SK-N-SH (cell line): ENCODE data around the gene ABHD2. TPM values are rescaled to one million over a fixed set of nuclear protein-coding genes. Genes with fewer than 3 reads are reported as not detected.

Source experiments
- CTCF ChIA-PET: fragments of 300-600, 350-600 bp; formaldehyde crosslinking; extraction: SDS; loops from one replicate; lab custom pipeline; 2021; lab: Yijun Ruan, JAX
- POLR2A ChIA-PET: fragments of 350-600 bp; sonication (Branson Sonifier 250); formaldehyde crosslinking; extraction: SDS; loops from one replicate; lab custom pipeline; 2020; ENCODE audit warnings: antibody characterized with exemption, inconsistent platforms; lab: Yijun Ruan, JAX
- DNase-seq: peaks from one replicate; pipeline ENCODE4 v3.0.0; 2012
- H2AFZ ChIP-seq: fragments of 200-600 bp; sonication (generic); 2 replicates; pipeline ENCODE4 v1.8.1; 2016; ENCODE audit warnings: antibody characterized with exemption, mild to moderate bottlenecking, low read depth
- H3F3A ChIP-seq: fragments of 200-600 bp; sonication (generic); replicated peaks from 2 replicates; pipeline ENCODE3; 2016; ENCODE audit warnings: antibody characterized with exemption, mild to moderate bottlenecking; ENCODE audit not compliant: insufficient read depth
- H3K27ac ChIP-seq, 2 experiments: fragments of 200-500 bp in 1 of 2; fragments of 200-600 bp in 1 of 2; sonication (Bioruptor generic) in 1 of 2; sonication (generic), shearing (Covaris generic) in 1 of 2; 2 replicates each; pipeline versions ENCODE4 v1.5.1 to v1.6.1; 2014 to 2016; ENCODE audit warnings: low read depth in 2 of 2, inconsistent platforms in 1 of 2, low read length in 1 of 2, mild to moderate bottlenecking in 1 of 2, mixed read lengths in 1 of 2
- H3K27me3 ChIP-seq: fragments of 200-600 bp; sonication (generic), shearing (Covaris generic); 2 replicates; pipeline ENCODE4 v1.6.1; 2016; ENCODE audit warnings: mixed run types; ENCODE audit not compliant: insufficient read depth
- H3K36me3 ChIP-seq, 2 experiments: fragments of 200-500 bp in 1 of 2; fragments of 200-600 bp in 1 of 2; sonication (Bioruptor generic) in 1 of 2; sonication (generic) in 1 of 2; replicated peaks in 1 of 2; 2 replicates each; pipeline versions ENCODE3 to v1.5.1; 2014 to 2016; ENCODE audit warnings: low read length in 1 of 2, mild to moderate bottlenecking in 1 of 2; ENCODE audit not compliant: insufficient read depth in 2 of 2, control insufficient read depth in 1 of 2
- H3K4me1 ChIP-seq, 2 experiments: fragments of 200-500 bp in 1 of 2; fragments of 200-600 bp in 1 of 2; sonication (Bioruptor generic) in 1 of 2; sonication (generic), shearing (Covaris generic) in 1 of 2; 2 replicates each; pipeline versions ENCODE4 v1.5.1 to v1.6.1; 2014 to 2016; ENCODE audit warnings: low read depth in 1 of 2, low read length in 1 of 2, mixed run types in 1 of 2; ENCODE audit not compliant: insufficient read depth in 2 of 2, control insufficient read depth in 1 of 2
- H3K4me2 ChIP-seq: fragments of 200-600 bp; sonication (generic), shearing (Covaris generic); 2 replicates; pipeline ENCODE4 v1.6.1; 2017; ENCODE audit warnings: mixed run types
- H3K4me3 ChIP-seq, 2 experiments: fragments of 200-500 bp in 1 of 2; fragments of 200-600 bp in 1 of 2; sonication (Bioruptor generic) in 1 of 2; sonication (generic), shearing (Covaris generic) in 1 of 2; 2 replicates each; pipeline versions ENCODE4 v1.5.1 to v1.8.1; 2014 to 2016; ENCODE audit warnings: low read depth in 2 of 2, inconsistent platforms in 1 of 2, low read length in 1 of 2, mild to moderate bottlenecking in 1 of 2, mixed read lengths in 1 of 2, moderate library complexity in 1 of 2
- H3K79me2 ChIP-seq: fragments of 200-600 bp; sonication (generic); 2 replicates; pipeline ENCODE4 v1.8.1; 2017; ENCODE audit warnings: mild to moderate bottlenecking; ENCODE audit not compliant: insufficient read depth
- H3K9ac ChIP-seq: fragments of 200-600 bp; sonication (generic); 2 replicates; pipeline ENCODE4 v1.6.1; 2017; ENCODE audit warnings: mixed run types
- H3K9me2 ChIP-seq: fragments of 200-600 bp; sonication (generic); 2 replicates; pipeline ENCODE4 v1.6.1; 2017; ENCODE audit warnings: mixed run types
- H3K9me3 ChIP-seq: fragments of 200-600 bp; sonication (generic); 2 replicates; pipeline ENCODE4 v1.6.1; 2017; ENCODE audit warnings: mixed run types, mild to moderate bottlenecking, moderate library complexity
- H4K20me1 ChIP-seq: fragments of 200-600 bp; sonication (generic); 2 replicates; pipeline ENCODE4 v1.6.1; 2017; ENCODE audit warnings: mild to moderate bottlenecking, mixed run types; ENCODE audit not compliant: insufficient read depth
- EP300 ChIP-seq, 2 experiments: IDR thresholded peaks; 2 replicates each; pipeline versions ENCODE4 v1.4.0 to v1.6.1; 2012; ENCODE audit warnings: borderline replicate concordance in 1 of 2, low read depth in 1 of 2, low read length in 1 of 2
- EZH2phosphoT487 ChIP-seq: fragments of 200-600 bp; sonication (generic); IDR thresholded peaks from 2 replicates; pipeline ENCODE4 v1.6.1; 2017; ENCODE audit warnings: low read depth, mixed run types, mild to moderate bottlenecking, antibody characterized with exemption, moderate library complexity, borderline replicate concordance
- FOSL2 ChIP-seq: IDR thresholded peaks from 2 replicates; pipeline ENCODE4 v1.4.0; 2012; ENCODE audit warnings: low read depth, mild to moderate bottlenecking, moderate library complexity, borderline replicate concordance
- FOXJ3 ChIP-seq: sonication (generic); formaldehyde crosslinking; IDR thresholded peaks from 2 replicates; pipeline ENCODE4 v1.5.1; 2020; ENCODE audit warnings: mild to moderate bottlenecking, missing genetic modification reagents
- FOXM1 ChIP-seq: IDR thresholded peaks from 2 replicates; pipeline ENCODE4 v1.4.0; 2012; ENCODE audit warnings: low read depth, mild to moderate bottlenecking
- GABPA ChIP-seq: IDR thresholded peaks from 2 replicates; pipeline ENCODE4 v1.4.0; 2012; ENCODE audit warnings: low read depth, mild to moderate bottlenecking
- GATA2 ChIP-seq: sonication (generic); formaldehyde crosslinking; IDR thresholded peaks from 2 replicates; pipeline ENCODE4 v1.5.0; 2020; ENCODE audit warnings: mild to moderate bottlenecking, missing genetic modification reagents
- JUND ChIP-seq: IDR thresholded peaks from 2 replicates; pipeline ENCODE4 v1.4.0; 2012
- MEF2A ChIP-seq: IDR thresholded peaks from 2 replicates; pipeline ENCODE4 v1.4.0; 2012; ENCODE audit warnings: low read depth, borderline replicate concordance
- MXI1 ChIP-seq: IDR thresholded peaks from 2 replicates; pipeline ENCODE4 v1.6.1; 2012; ENCODE audit warnings: mild to moderate bottlenecking, low read depth, low read length, improper control_type of control experiment
- NFIC ChIP-seq: IDR thresholded peaks from 2 replicates; pipeline ENCODE4 v1.4.0; 2012; ENCODE audit warnings: borderline replicate concordance
- NRF1 ChIP-seq: IDR thresholded peaks from 2 replicates; pipeline ENCODE4 v1.6.1; 2012; ENCODE audit warnings: low read depth, mild to moderate bottlenecking, low read length
- RAD21 ChIP-seq: IDR thresholded peaks from 2 replicates; pipeline ENCODE4 v1.6.1; 2012; ENCODE audit warnings: mild to moderate bottlenecking, low read length
- RCOR1 ChIP-seq: fragments of 150-350 bp; IDR thresholded peaks from 2 replicates; pipeline ENCODE4 v1.6.1; 2017; ENCODE audit warnings: antibody characterized with exemption, low read length
- RXRA ChIP-seq: IDR thresholded peaks from 2 replicates; pipeline ENCODE4 v1.4.0; 2012; ENCODE audit warnings: low read depth, mild to moderate bottlenecking, borderline replicate concordance
- SIN3A ChIP-seq: IDR thresholded peaks from 2 replicates; pipeline ENCODE4 v1.6.1; 2012; ENCODE audit warnings: low read depth, mild to moderate bottlenecking, low read length, moderate library complexity, borderline replicate concordance
- TAF1 ChIP-seq: IDR thresholded peaks from 2 replicates; pipeline ENCODE4 v1.6.1; 2012; ENCODE audit warnings: low read depth, mild to moderate bottlenecking, low read length, moderate library complexity, borderline replicate concordance
- TEAD4 ChIP-seq: IDR thresholded peaks from 2 replicates; pipeline ENCODE4 v1.4.0; 2012; ENCODE audit warnings: mild to moderate bottlenecking, borderline replicate concordance; ENCODE audit not compliant: insufficient read depth
- WGBS: methylation state at CpG from one replicate; pipeline ENCODE4 v1.1.6; 2017; ENCODE audit warnings: low lambda C conversion rate; 5-methylcytosine and 5-hydroxymethylcytosine counted together
- polyA plus RNA-seq, 3 experiments: library from polyadenylated mRNA; depleted of rRNA; stranded (reverse); fragments of >200 nt; gene quantifications; 2 replicates each; pipeline ENCODE4 v1.2.3, GENCODE V29; 2012
- TF ChIP-seq, protein P1 (sequence below): IDR thresholded peaks from 2 replicates; pipeline ENCODE4; 2012
- TF ChIP-seq, protein P2 (sequence below): IDR thresholded peaks from 2 replicates; pipeline ENCODE4 v1.4.0; 2012; ENCODE audit warnings: low read depth, borderline replicate concordance
- TF ChIP-seq, protein P3 (sequence below): fragments of 150-350 bp; IDR thresholded peaks from 2 replicates; pipeline ENCODE4 v1.6.1; 2017; ENCODE audit warnings: antibody characterized with exemption, low read length, low read depth, borderline replicate concordance
- TF ChIP-seq, protein P4 (sequence below): IDR thresholded peaks from 2 replicates; pipeline ENCODE4 v1.4.0; 2012; ENCODE audit warnings: low read depth, borderline replicate concordance
- TF ChIP-seq, protein P5 (sequence below): fragments of 150-350 bp; IDR thresholded peaks from 2 replicates; pipeline ENCODE4 v1.6.1; 2016; ENCODE audit warnings: mild to moderate bottlenecking, low read depth, low read length
- TF ChIP-seq, protein P6 (sequence below): IDR thresholded peaks from 2 replicates; pipeline ENCODE4 v1.4.0; 2012; ENCODE audit warnings: low read depth

The ABHD2 gene
- polyA plus RNA-seq, 1 of the 3 experiments (the other 2 are of a cell fraction) = 19.2 TPM

DNA sequence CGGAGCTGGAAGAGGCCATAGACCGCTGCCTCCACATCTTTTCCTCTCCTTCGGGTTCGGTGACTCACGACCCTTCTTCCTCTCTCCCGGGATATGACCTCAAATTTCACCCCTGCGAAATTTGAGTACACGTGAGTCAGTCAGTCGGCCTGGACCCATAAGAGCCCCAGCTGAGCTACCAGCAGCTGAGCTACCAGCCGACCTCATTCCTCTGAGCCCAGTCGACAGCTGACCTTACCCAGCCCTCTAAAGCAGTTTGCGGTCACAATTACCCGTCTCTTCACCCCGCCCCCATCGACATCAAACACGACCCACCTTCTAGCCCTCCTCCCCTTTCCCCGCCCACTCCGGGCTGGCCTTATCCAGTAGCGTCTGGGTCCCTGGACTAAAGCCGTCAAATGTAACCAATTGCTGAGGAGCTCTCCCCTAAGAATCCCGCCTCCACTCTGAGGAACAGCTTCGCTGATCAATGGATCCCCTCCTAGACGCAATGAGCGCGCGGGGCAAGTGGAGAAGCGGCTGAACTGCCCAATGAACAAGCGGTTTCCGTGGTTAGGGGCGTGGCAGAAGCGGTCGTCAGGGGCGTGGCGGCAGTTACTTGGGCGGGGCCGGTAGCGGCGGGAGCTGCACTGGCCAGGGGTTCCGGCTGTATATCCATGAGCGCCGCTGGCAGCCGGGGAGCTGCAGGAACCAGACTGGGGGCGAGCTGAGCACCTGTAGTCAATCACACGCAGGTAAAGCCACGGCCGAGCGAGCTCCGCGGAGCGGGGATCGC, at the start of gene ABHD2 (continued):
- TF ChIP-seq, protein P1, sequence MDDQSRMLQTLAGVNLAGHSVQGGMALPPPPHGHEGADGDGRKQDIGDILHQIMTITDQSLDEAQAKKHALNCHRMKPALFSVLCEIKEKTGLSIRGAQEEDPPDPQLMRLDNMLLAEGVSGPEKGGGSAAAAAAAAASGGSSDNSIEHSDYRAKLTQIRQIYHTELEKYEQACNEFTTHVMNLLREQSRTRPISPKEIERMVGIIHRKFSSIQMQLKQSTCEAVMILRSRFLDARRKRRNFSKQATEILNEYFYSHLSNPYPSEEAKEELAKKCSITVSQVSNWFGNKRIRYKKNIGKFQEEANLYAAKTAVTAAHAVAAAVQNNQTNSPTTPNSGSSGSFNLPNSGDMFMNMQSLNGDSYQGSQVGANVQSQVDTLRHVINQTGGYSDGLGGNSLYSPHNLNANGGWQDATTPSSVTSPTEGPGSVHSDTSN = peak; percentile 100
- TF ChIP-seq MEF2A (peak; percentile 51; the same call in 1 of the 2 replicates), NRF1 (no peak), FOSL2 (peak; percentile 91), SIN3A (peak; percentile 87; the same call in 1 of the 2 replicates), TAF1 (peak; percentile 74), RCOR1 (no peak), NFIC (peak; percentile 78), RXRA (peak; percentile 99), GATA2 (CRISPR knock-in tag) (no peak), GABPA (peak; percentile 49), MXI1 (peak; percentile 75; the same call in 1 of the 2 replicates), FOXJ3 (CRISPR knock-in tag) (no peak)
- TF ChIP-seq, protein P2, sequence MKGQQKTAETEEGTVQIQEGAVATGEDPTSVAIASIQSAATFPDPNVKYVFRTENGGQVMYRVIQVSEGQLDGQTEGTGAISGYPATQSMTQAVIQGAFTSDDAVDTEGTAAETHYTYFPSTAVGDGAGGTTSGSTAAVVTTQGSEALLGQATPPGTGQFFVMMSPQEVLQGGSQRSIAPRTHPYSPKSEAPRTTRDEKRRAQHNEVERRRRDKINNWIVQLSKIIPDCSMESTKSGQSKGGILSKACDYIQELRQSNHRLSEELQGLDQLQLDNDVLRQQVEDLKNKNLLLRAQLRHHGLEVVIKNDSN = no peak; the same call in 1 of the 2 replicates

DNA sequence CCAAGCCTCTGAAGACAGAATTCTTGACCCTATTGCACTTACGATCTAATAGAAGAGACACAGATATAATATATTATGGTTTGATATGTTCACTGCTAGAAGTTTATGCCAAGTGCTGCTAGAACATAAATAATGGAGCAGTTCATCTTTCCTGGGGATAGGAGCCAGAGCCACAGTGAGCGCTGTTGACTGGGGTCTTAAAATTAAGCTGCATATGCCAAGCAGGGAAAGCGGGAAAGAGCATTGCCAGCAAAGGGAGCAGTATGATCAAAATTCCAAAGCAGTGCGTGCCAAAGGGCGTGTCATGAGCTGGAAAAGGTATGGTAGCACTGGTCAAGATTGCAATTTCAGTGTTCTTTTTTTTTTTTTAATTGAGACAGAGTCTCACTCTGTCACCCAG, 49.1 kb upstream of the ABHD2 start:
- Histone ChIP-seq H3K79me2 (no peaks in the 10 kb centered on the region), H3K9me3 (no peaks in the 10 kb centered on the region), H3K27ac (no peak overlapping the region), H4K20me1 (no peaks in the 10 kb centered on the region), H3K4me2 (no peak overlapping the region), H2AFZ (no peak overlapping the region), H3K4me3 (no peak overlapping the region), H3K9me2 (no peaks in the 10 kb centered on the region), H3K4me1 (peaks cover 0 to 6% of the 10 kb centered on the region in 2 experiments; a peak in 1 of 4 replicates), H3K27me3 (no peaks in the 10 kb centered on the region; the same call in 1 of the 2 replicates), H3F3A (no peaks in the 10 kb centered on the region), H3K9ac (no peak overlapping the region), H3K36me3 (no peaks in the 10 kb centered on the region)
- ChIA-PET CTCF (interaction anchor here (1.6 to 1.7 kb wide), 2 partner anchors 18 to 139 kb away, joined by 5 to 7 read pairs; no protein-coding TSS in a partner anchor), POLR2A (no interaction called here)
- 87% methylated on average over 5 of the region's 5 CpGs for WGBS
- DNase-seq = no peak
- TF ChIP-seq GATA2 (CRISPR knock-in tag) = no peak
- TF ChIP-seq JUND = no peak
- no peak for TF ChIP-seq NFIC
- TF ChIP-seq TEAD4 = no peak
- no peak for TF ChIP-seq RAD21
- TF ChIP-seq, protein P3, sequence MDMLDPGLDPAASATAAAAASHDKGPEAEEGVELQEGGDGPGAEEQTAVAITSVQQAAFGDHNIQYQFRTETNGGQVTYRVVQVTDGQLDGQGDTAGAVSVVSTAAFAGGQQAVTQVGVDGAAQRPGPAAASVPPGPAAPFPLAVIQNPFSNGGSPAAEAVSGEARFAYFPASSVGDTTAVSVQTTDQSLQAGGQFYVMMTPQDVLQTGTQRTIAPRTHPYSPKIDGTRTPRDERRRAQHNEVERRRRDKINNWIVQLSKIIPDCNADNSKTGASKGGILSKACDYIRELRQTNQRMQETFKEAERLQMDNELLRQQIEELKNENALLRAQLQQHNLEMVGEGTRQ = no peak
- no peak for TF ChIP-seq EZH2phosphoT487
- TF ChIP-seq EP300 (IDR thresholded peaks at IDR 0.05; ENCODE audit: borderline replicate concordance in 1 of 2, low read depth in 1 of 2, low read length in 1 of 2) = no peak
- TF ChIP-seq FOXM1 = no peak
- TF ChIP-seq, protein P4, sequence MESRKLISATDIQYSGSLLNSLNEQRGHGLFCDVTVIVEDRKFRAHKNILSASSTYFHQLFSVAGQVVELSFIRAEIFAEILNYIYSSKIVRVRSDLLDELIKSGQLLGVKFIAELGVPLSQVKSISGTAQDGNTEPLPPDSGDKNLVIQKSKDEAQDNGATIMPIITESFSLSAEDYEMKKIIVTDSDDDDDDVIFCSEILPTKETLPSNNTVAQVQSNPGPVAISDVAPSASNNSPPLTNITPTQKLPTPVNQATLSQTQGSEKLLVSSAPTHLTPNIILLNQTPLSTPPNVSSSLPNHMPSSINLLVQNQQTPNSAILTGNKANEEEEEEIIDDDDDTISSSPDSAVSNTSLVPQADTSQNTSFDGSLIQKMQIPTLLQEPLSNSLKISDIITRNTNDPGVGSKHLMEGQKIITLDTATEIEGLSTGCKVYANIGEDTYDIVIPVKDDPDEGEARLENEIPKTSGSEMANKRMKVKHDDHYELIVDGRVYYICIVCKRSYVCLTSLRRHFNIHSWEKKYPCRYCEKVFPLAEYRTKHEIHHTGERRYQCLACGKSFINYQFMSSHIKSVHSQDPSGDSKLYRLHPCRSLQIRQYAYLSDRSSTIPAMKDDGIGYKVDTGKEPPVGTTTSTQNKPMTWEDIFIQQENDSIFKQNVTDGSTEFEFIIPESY = no peak
- TF ChIP-seq, protein P5, sequence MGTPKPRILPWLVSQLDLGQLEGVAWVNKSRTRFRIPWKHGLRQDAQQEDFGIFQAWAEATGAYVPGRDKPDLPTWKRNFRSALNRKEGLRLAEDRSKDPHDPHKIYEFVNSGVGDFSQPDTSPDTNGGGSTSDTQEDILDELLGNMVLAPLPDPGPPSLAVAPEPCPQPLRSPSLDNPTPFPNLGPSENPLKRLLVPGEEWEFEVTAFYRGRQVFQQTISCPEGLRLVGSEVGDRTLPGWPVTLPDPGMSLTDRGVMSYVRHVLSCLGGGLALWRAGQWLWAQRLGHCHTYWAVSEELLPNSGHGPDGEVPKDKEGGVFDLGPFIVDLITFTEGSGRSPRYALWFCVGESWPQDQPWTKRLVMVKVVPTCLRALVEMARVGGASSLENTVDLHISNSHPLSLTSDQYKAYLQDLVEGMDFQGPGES = no peak
- TF ChIP-seq, protein P6, sequence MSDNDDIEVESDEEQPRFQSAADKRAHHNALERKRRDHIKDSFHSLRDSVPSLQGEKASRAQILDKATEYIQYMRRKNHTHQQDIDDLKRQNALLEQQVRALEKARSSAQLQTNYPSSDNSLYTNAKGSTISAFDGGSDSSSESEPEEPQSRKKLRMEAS = no peak
